RPMI7951 (cell line): ENCODE results near the gene ARID1B. TPM values are rescaled to one million over a fixed set of nuclear protein-coding genes. Genes with fewer than 3 reads are reported as not detected.

Source experiments
- DNase-seq: peaks from one replicate; pipeline ENCODE4 v3.0.0-alpha.2; 2012; ENCODE audit warnings: low read depth
- total RNA-seq: library from RNA; depleted of rRNA; stranded (reverse); fragments of >200 nt; shearing (Covaris generic); gene quantifications from 2 replicates; pipeline ENCODE4 v1.2.3, GENCODE V29; 2014; rRNA removed

The ARID1B gene
- 13.7 and 14.8 TPM in 2 replicates for total RNA-seq

DNA sequence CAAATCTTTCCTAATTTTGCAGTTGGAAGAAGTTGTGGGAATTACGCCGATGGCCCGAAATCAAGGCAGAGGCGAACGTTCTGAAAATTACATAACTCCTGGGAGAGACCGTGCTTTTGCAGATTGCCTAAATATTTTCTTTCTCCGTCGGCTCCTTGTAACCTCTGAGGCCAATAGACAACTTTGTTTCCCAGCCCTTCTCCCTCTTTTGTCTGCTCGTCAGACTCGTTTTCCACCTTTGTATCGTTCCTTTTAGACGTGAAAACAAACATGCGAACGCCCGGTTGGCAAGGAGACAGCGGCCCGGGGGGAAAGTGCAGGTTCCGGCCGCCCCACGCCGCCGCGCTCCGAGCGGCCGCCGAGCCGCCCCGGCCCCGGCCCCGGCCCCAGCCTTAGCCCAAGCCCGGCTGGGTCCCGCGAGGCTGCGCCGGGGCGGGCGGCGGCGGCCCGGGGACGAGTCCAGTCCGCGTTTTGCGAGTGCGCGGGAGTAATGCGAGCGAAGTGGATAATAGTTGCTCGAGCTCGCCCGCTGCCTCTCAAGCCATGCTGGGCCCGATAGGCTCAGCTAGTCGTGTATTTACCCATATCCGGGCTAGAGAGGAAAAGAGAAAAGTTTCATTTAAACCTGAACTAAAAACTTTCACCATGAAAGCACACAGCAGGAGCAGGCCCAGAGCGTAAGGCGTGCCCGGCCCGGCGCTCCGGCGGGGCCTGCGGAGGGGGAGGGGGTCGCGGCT is at the start of gene ARID1B:
Gene ARID1B, plus strand, starts transcription at position 539 of the 737 bp plus-strand sequence. CDS start 303 bp downstream, outside the sequence.
- peak; percentile 81 for DNase-seq

- no peak for DNase-seq
These were observed 49.3 kb upstream of the ARID1B start for GRCh38 chr6:156727715-156728385.

DNA sequence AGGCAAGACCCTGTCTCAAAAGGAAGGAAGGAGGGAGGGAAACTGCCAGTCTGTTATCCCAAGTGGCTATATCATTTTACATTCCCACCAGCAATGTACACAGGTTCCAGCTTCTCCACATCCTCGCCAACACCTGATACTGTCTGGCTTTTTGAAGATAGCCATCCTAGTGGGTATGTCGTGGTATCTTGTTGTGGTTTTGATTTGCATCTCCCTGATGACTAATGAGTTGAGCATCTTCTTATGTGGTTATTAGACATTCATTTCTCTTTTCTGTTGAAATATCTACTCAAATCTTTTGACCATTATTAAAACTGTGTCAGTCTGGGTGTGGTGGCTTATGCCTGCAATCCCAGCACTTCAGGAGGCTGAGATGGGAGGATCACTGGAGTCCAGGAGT is 47.9 kb upstream of the ARID1B start:
- peak; percentile 90 for DNase-seq

DNA sequence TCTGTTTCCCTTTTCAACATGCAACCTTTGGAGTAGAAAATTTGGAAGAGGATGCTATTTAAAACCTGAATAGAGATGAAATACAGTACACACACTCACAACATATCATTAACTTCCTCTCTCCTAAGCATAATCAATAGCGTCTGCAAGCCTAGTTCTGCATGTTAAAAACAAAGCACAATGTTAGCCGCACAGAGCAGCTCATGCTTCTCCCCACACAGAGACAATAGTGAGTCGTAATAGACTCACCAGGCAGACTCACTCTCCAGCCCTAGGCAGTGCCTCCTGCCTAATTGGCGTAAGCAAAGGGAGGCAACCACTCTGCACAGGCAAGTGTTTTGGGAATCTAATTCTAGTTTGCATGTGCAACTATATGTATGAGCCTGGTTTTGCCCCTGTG is 45.8 kb upstream of the ARID1B start:
- DNase-seq = peak; percentile 48

DNA sequence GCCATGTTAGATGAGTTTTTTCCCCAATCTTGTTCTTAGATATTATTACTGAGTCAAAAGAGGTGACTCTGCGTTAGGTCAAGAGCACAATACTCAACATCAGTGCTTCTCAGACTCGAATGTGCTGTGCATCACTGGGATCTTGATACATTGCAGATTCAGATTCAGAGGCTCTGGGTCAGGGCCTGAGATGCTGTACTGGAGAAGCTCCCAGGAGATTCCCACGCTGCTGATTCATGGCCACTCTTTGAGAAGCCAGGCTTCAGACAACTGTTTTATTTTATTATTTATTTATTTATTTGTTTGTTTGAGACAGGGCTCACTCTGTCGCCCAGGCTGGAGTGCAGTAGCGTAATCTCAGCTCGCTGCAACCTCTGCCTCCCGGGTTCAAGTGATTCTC is 41.4 kb upstream of the ARID1B start:
- no peak for DNase-seq

DNA sequence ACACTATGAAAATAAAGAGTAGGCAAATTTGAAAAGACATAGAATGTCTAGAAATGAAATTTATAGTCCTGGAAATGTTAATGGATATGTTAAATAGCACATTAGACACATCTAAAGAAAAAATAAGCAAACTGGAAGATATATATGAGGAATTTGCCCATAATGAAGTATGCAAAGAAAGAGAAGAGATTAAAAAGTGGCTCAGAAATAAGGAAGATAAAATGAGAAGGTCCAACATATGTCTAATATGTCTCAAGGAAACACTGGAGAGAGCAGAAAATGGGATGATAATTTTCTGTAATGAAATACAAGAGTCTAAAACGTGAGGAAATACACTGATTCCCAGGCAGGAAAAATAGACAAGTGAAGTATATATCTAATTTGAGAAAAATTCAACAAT is 36.6 kb upstream of the ARID1B start:
- no peak for DNase-seq

DNA sequence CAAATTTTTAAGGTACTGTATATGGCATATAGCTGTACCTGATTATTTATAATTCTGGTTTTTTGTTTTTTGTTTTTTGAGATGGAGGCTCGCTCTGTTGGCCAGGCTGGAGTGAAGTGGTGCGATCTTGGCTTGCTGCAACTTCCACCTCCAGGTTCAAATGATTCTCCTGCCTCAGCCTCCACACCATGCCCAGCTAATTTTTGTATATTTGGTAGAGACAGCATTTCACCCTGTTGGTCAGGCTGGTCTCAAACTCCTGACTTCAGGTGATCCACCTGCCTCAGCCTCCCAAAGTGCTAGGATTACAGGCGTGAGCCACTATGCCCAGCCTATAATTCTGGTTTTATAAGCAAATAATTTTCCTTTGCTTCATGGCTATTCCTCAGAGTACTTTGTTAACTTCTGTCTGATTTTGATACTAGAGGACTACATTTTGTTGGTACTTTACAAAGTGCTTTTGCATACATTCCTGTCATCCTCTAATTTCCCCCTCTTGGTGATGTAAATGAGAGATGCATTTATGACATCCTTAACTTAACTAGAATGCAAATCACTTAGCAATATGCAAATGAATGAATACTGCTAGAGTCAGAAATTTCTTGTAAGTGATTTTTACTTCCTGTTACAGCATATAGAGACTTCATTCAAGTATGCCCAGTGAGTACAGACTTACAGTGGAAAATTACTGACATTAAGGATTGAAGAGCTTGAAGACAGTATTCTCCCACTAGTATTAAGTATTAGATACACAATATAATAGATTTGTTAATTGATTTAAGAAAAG is 35.7 kb upstream of the ARID1B start:
- DNase-seq = no peak

DNA sequence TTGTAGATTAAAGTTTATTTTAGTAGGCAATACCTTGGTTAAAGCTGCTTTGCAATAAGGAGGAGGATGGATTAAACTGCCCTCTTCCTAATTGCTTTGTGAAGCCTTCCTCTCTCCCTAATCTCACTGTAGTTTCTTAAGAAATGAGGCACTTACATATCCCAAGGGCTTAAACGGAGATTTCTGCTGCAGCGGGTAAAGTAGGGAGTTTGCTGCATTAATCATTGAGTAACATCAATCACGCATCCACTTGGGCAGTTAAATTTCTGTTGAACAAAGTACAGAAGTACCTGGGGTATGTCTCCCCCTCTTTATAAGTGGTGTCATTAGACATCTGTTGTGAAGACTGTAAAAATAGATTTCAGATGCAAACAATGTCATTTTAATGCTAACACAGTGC is 29.5 kb upstream of the ARID1B start:
- no peak for DNase-seq

- DNase-seq = no peak
These were observed 28.7 kb upstream of the ARID1B start for GRCh38 chr6:156748504-156748903.

- no peak for DNase-seq
These were observed 24.4 kb upstream of the ARID1B start for GRCh38 chr6:156752666-156753301.

- no peak for DNase-seq
These were observed 20.3 kb upstream of the ARID1B start for GRCh38 chr6:156756630-156757610.

DNA sequence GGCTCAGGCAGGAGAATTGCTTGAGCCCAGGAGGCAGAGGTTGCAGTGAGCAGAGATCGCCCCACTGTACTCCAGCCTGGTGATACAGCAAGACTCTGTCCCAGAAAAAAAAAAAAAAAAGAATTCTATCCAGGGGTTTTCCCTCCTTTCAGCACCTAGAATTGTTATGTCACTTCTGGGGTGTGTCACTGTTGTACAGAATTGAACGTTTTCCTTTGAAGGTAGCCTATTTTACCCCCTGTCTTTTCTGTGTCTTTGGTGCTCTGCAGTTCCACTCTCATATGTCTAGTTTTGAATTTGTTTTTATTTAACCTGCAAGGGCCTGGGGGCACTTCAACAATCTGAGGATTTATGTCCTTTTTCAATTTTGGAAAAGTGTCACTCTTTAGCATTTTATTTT is 19.3 kb upstream of the ARID1B start:
- no peak for DNase-seq

DNA sequence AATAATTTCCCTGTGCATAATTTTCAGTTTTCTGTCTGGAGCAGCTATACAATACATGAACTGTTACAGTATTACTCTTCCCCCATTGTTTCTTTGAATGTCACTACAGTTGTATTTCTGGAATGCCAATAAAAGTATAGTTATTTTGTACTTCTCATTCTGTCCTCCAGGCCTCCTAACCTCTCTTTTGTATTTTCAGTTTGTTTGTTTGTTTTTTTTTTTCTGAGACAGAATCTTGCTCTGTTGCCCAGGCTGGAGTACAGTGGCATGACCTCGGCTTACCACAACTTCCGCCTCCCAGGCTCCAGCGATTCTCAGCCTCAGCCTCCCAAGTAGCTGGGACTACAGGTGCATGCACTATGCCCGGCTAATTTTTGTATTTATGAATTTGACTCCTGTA is 16.8 kb upstream of the ARID1B start:
- DNase-seq = no peak

DNA sequence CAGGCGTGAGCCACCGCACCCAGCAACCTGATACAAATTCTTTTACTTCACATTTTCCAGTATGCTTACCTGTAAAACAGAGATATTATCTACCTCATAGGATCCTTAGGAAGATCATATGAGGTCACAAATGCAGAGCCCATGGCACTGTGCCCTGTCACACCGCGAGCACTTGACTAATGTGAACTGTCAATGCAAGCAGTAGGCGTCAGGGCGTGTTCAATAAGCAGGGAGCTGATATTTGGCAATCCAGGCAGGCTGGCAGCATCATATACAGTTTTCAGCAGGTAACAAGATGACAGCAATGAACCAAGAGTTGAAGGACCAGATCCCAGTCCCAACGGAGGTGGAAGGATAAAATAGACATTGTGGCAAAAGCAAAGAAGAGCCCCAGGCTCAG is 14.6 kb upstream of the ARID1B start:
- DNase-seq = no peak

DNA sequence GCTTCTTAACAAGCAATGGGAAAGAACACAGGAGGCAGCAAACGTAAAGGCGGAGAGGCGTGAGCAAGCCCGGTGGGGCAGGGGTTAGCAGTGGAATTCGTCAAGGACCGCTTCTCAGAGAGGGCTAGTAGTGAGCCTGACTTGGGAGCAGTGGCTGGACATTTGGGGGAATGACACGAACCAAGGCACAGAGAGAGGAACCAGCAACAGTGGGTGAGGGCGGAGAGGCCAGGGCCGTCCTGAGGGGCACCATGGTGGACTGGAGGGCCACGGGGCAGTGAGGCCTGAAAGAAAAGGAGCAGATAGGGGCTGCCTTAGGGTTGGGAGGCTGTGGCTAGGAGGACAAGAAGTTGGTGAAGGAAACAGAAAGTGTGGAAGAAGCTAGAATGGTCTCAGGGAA is 12.1 kb upstream of the ARID1B start:
- no peak for DNase-seq

- DNase-seq = no peak
These were observed 9.3 kb upstream of the ARID1B start for GRCh38 chr6:156767603-156768467.

DNA sequence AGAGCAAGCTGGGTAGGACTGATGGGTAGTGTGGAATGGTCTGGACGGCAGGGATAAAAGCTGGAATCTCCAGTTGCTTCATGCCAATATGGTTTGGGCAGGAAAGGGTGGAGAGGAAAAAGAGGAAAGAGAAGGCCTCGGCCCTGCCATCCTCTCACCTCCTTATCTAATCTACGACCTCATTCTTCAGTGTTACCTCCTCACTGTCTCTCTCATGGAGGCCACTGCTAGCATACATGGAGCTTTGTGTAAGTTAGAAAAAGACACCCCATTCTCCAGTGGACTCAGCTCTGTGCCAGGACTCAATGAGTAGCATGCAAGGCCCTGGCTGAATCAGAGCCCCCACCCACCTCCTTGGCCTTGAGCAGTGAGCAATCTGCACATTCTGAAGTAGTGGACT is 6.1 kb upstream of the ARID1B start:
- no peak for DNase-seq

DNA sequence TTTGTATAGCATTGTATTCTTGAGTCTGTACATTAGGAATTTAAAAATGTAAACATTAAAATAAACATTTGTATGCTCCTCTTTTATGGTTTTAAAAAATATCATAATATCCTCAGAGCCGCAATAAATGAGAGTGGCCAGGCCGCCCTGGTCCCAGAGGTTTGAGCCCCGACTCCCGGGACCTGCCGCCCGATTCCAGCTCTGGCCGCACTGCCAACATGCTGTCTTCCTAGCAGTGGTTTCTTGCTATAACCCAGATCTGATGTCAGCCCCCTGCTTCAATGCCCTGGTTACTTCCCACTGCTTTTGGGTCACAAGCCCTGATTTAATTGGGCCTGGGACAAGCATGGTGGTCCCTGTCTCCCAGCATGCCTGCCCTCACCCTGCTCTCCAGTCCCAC is 5.4 kb upstream of the ARID1B start:
- DNase-seq = no peak

GRCh38 chr6:156773476-156773875 is 3.7 kb upstream of the ARID1B start:
- no peak for DNase-seq
